Measurements from ENCODE around the gene SMIM35.

SMIM35 gene

GRCh38 chr11:117997406-117997805 lies 89.4 kb downstream of the SMIM35 start (continued):
- TF ChIP-seq ZNF510 (tag by site-specific recombination; IDR thresholded peaks at IDR 0.05; ENCODE audit: insufficient replicate concordance) (no peak), ZNF791 (tag by site-specific recombination; IDR thresholded peaks at IDR 0.05) (no peak), ZNF169 (tag by site-specific recombination; IDR thresholded peaks at IDR 0.05) (no peak), ZSCAN4 (tag by site-specific recombination; IDR thresholded peaks at IDR 0.05) (no peak), ZBTB17 (tag by site-specific recombination; IDR thresholded peaks at IDR 0.05) (no peak)

GRCh38 chr11:117996058-117996457 lies 90.7 kb downstream of the SMIM35 start:
- no peaks in the 10 kb centered on the region for H3K9me3 ChIP-seq (ENCODE audit: control insufficient read depth, insufficient read depth, low read depth, low read length)
- H3K4me3 ChIP-seq (ENCODE audit: low read depth, low read length): no peak overlapping the region
- H3K4me1 ChIP-seq (ENCODE audit: control insufficient read depth, insufficient read depth, low read length): no peaks in the 10 kb centered on the region
- ChIA-PET POLR2A (no interaction called here), CTCF (interaction anchor here (0.6 to 0.7 kb wide), 2 partner anchors 11 to 176 kb away, joined by 3 to 4 read pairs; no protein-coding TSS in a partner anchor)
- H3K36me3 ChIP-seq (ENCODE audit: control insufficient read depth in 2 of 2, insufficient read depth in 1 of 2, low read length in 2 of 2): no peaks in the 10 kb centered on the region
- no peak overlapping the region for H3K27ac ChIP-seq (ENCODE audit: extremely low read depth, low read depth, low read length)
- no peak for TF ChIP-seq ZFP37 (tag by site-specific recombination; IDR thresholded peaks at IDR 0.05)
- TF ChIP-seq ZNF274 (IDR thresholded peaks at IDR 0.05; ENCODE audit: low read length): no peak
- TF ChIP-seq ZNF274 (tag by site-specific recombination; IDR thresholded peaks at IDR 0.05; ENCODE audit: borderline replicate concordance): no peak
- TF ChIP-seq SP2 (tag by site-specific recombination; IDR thresholded peaks at IDR 0.05): no peak
- no peak for TF ChIP-seq TCF7L2 (IDR thresholded peaks at IDR 0.05; ENCODE audit: borderline replicate concordance, low read depth, low read length)
- no peak for TF ChIP-seq CTCF (tag by site-specific recombination; IDR thresholded peaks at IDR 0.05)
- no peak for TF ChIP-seq KLF7 (tag by site-specific recombination; IDR thresholded peaks at IDR 0.05; ENCODE audit: borderline replicate concordance)
- TF ChIP-seq ZNF654 (tag by site-specific recombination; IDR thresholded peaks at IDR 0.05; ENCODE audit: low read depth): no peak
- no peak for TF ChIP-seq ZBTB10 (tag by site-specific recombination; IDR thresholded peaks at IDR 0.05)
- TF ChIP-seq PBX3 (CRISPR knock-in tag; IDR thresholded peaks at IDR 0.05): no peak
- TF ChIP-seq ZNF629 (tag by site-specific recombination; IDR thresholded peaks at IDR 0.05): no peak
- no peak for TF ChIP-seq ZNF2 (tag by site-specific recombination; IDR thresholded peaks at IDR 0.05)
- no peak for TF ChIP-seq ZNF404 (tag by site-specific recombination; IDR thresholded peaks at IDR 0.05)
- no peak for TF ChIP-seq ZNF624 (tag by site-specific recombination; IDR thresholded peaks at IDR 0.05)
